HepG2 (cell line): ENCODE results near the gene PLA2G4F. TPM values are rescaled to one million over a fixed set of nuclear protein-coding genes. Genes with fewer than 3 reads are reported as not detected.

Source experiments
- ARHGAP35 ChIP-seq: sonication (generic); formaldehyde crosslinking; IDR thresholded peaks from 2 replicates; pipeline ENCODE4 v1.9.0; 2022; ENCODE audit warnings: mild to moderate bottlenecking, inconsistent platforms, moderate library complexity, missing genetic modification reagents, borderline replicate concordance
- KMT2A ChIP-seq: sonication (generic); formaldehyde crosslinking; IDR thresholded peaks from 2 replicates; pipeline ENCODE4 v1.4.0; 2020; ENCODE audit warnings: missing genetic modification reagents
- MLLT10 ChIP-seq: sonication (generic); formaldehyde crosslinking; IDR thresholded peaks from 2 replicates; pipeline ENCODE4 v1.4.0; 2020; ENCODE audit warnings: missing genetic modification reagents
- NFE2L1 ChIP-seq: sonication (generic); formaldehyde crosslinking; IDR thresholded peaks from 2 replicates; pipeline ENCODE4 v1.4.0; 2020; ENCODE audit warnings: missing genetic modification reagents, mild to moderate bottlenecking, borderline replicate concordance
- NONO ChIP-seq, 2 experiments: fragments of 450-650 bp in 1 of 2; sonication (generic) in 1 of 2; formaldehyde crosslinking in 1 of 2; IDR thresholded peaks in 1 of 2; conservative IDR thresholded peaks in 1 of 2; 2 replicates each; pipeline versions ENCODE4 v1.6.1 to v1.8.0; 2017 to 2022; ENCODE audit warnings: mild to moderate bottlenecking in 1 of 2, missing genetic modification reagents in 1 of 2, moderate library complexity in 1 of 2
- PAWR ChIP-seq: sonication (generic); formaldehyde crosslinking; IDR thresholded peaks from 2 replicates; pipeline ENCODE4 v1.4.0; 2020; ENCODE audit warnings: missing genetic modification reagents, mild to moderate bottlenecking, borderline replicate concordance
- PRPF4 ChIP-seq: fragments of 200-400 bp; formaldehyde crosslinking; IDR thresholded peaks from 2 replicates; pipeline ENCODE4 v1.6.1; 2016; ENCODE audit warnings: low read length, low read depth; ENCODE audit not compliant: poor library complexity, severe bottlenecking
- RBAK ChIP-seq: sonication (generic); formaldehyde crosslinking; IDR thresholded peaks from 2 replicates; pipeline ENCODE4 v1.5.1; 2020; ENCODE audit warnings: mild to moderate bottlenecking, missing genetic modification reagents
- SAFB2 ChIP-seq: sonication (generic); formaldehyde crosslinking; IDR thresholded peaks from 2 replicates; pipeline ENCODE4 v1.5.1; 2020; ENCODE audit warnings: missing genetic modification reagents, low read depth, mild to moderate bottlenecking, borderline replicate concordance
- THAP11 ChIP-seq: IDR thresholded peaks from 2 replicates; pipeline ENCODE4 v1.6.1; 2016; ENCODE audit warnings: missing biosample characterization, missing genetic modification reagents
- ZBTB1 ChIP-seq: sonication (generic); formaldehyde crosslinking; IDR thresholded peaks from 2 replicates; pipeline ENCODE4 v1.4.0; 2020; ENCODE audit warnings: missing genetic modification reagents, borderline replicate concordance
- ZFP36L1 ChIP-seq: sonication (generic); formaldehyde crosslinking; IDR thresholded peaks from 2 replicates; pipeline ENCODE4 v1.8.0; 2022; ENCODE audit warnings: mild to moderate bottlenecking, missing genetic modification reagents, moderate library complexity
- ZFP90 ChIP-seq: sonication (generic); formaldehyde crosslinking; IDR thresholded peaks from 2 replicates; pipeline ENCODE4 v1.8.0; 2022; ENCODE audit warnings: missing genetic modification reagents, mild to moderate bottlenecking, inconsistent platforms, borderline replicate concordance
- ZNF282 ChIP-seq: fragments of 450-650 bp; IDR thresholded peaks from 2 replicates; pipeline ENCODE4 v1.6.1; 2018; ENCODE audit not compliant: partially characterized antibody
- ZNF501 ChIP-seq: sonication (generic); formaldehyde crosslinking; IDR thresholded peaks from 2 replicates; pipeline ENCODE4 v1.5.1; 2020; ENCODE audit warnings: mild to moderate bottlenecking, moderate library complexity, missing genetic modification reagents
- ZNF660 ChIP-seq: sonication (generic); formaldehyde crosslinking; IDR thresholded peaks from 2 replicates; pipeline ENCODE4 v1.5.1; 2020; ENCODE audit warnings: mild to moderate bottlenecking, low read depth, missing genetic modification reagents, borderline replicate concordance
- polyA plus RNA-seq, 8 experiments: library from polyadenylated mRNA; depleted of rRNA in 3 of 8; stranded (reverse) in 7 of 8; unstranded in 1 of 8; fragments of >200 nt; fragmentation: Illumina TruSeq in 4 of 8; extraction: Trizol in 4 of 8; gene quantifications; 2 replicates each; pipeline versions ENCODE4 v1.2.1 to v1.2.3, GENCODE V29; 2011 to 2016; ENCODE audit warnings: low read depth in 4 of 8, missing spikeins in 1 of 8, mixed read lengths in 1 of 8; ENCODE audit not compliant: insufficient read depth in 1 of 8
- total RNA-seq, 5 experiments: library from RNA; depleted of rRNA; stranded (reverse); fragments of >200 nt; fragmentation: Illumina TruSeq; extraction: Trizol; gene quantifications; 2 replicates each; pipeline ENCODE4 v1.2.3, GENCODE V29; 2016; ENCODE audit warnings: low read depth in 1 of 5
- TF ChIP-seq, protein P1 (sequence below): sonication (generic); formaldehyde crosslinking; IDR thresholded peaks from 2 replicates; pipeline ENCODE4 v1.5.0; 2020; ENCODE audit warnings: missing genetic modification reagents
- TF ChIP-seq, protein P2 (sequence below): sonication (generic); formaldehyde crosslinking; IDR thresholded peaks from 2 replicates; pipeline ENCODE4 v1.5.1; 2020; ENCODE audit warnings: missing genetic modification reagents, mild to moderate bottlenecking, borderline replicate concordance
- TF ChIP-seq, protein P3 (sequence below): IDR thresholded peaks from 2 replicates; pipeline ENCODE4 v1.4.0; 2020; ENCODE audit warnings: mild to moderate bottlenecking, missing genetic modification reagents
- TF ChIP-seq, protein P4 (sequence below): sonication (generic); formaldehyde crosslinking; IDR thresholded peaks from 2 replicates; pipeline ENCODE4; 2020; ENCODE audit warnings: missing genetic modification reagents, mild to moderate bottlenecking, borderline replicate concordance

PLA2G4F gene
- total and polyA plus RNA-seq, 2 of the 13 experiments (the other 11 are each of a cell fraction or from before 2014, with no cell fraction given), result 0.07 TPM; not detected in 1

DNA sequence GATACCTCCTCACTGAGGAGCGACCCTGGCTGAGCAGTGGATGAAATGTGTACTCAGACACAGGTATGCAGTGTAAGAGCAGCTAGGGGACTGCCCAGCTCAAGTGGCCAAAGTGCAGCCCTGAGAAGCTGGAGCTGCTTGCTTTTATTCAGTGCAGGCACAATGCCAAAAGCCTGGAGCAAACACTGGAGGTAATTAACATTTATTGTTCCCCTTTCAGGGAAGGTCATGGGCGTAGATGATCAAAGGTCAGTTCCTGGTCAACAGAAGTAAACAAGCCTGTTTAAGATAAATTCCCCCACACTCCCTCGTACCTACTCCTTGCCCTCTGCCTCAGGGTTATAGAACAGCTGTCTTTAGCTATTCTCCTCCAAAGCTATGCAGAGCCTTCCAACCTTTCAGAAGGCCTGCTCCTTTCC, 17.5 kb downstream of the PLA2G4F start (continued):
- TF ChIP-seq, protein P1, sequence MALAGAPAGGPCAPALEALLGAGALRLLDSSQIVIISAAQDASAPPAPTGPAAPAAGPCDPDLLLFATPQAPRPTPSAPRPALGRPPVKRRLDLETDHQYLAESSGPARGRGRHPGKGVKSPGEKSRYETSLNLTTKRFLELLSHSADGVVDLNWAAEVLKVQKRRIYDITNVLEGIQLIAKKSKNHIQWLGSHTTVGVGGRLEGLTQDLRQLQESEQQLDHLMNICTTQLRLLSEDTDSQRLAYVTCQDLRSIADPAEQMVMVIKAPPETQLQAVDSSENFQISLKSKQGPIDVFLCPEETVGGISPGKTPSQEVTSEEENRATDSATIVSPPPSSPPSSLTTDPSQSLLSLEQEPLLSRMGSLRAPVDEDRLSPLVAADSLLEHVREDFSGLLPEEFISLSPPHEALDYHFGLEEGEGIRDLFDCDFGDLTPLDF (CRISPR knock-in tag), result no peak
- TF ChIP-seq ZNF501 (CRISPR knock-in tag) (no peak), SAFB2 (CRISPR knock-in tag) (no peak), MLLT10 (CRISPR knock-in tag) (no peak), RBAK (CRISPR knock-in tag) (0 out of 2 replicates have a peak, but pooled peaks have one; percentile 46), PRPF4 (peak; percentile 39), ZBTB1 (CRISPR knock-in tag) (no peak), NFE2L1 (CRISPR knock-in tag) (no peak), ZNF282 (no peak), THAP11 (CRISPR knock-in tag) (peak; percentile 68), ZNF660 (CRISPR knock-in tag) (no peak), ARHGAP35 (CRISPR knock-in tag) (no peak), KMT2A (CRISPR knock-in tag) (peak; percentile 55; the same call in 1 of the 2 replicates), PAWR (CRISPR knock-in tag) (no peak), ZFP90 (no peak), ZFP36L1 (no peak), NONO (IDR thresholded peaks at IDR 0.05) (no peak), NONO (CRISPR knock-in tag; conservative IDR thresholded peaks at IDR 0.05) (peak; percentile 68; the same call in 1 of the 2 replicates)
- TF ChIP-seq, protein P2, sequence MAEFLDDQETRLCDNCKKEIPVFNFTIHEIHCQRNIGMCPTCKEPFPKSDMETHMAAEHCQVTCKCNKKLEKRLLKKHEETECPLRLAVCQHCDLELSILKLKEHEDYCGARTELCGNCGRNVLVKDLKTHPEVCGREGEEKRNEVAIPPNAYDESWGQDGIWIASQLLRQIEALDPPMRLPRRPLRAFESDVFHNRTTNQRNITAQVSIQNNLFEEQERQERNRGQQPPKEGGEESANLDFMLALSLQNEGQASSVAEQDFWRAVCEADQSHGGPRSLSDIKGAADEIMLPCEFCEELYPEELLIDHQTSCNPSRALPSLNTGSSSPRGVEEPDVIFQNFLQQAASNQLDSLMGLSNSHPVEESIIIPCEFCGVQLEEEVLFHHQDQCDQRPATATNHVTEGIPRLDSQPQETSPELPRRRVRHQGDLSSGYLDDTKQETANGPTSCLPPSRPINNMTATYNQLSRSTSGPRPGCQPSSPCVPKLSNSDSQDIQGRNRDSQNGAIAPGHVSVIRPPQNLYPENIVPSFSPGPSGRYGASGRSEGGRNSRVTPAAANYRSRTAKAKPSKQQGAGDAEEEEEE (CRISPR knock-in tag), result no peak
- TF ChIP-seq, protein P3, sequence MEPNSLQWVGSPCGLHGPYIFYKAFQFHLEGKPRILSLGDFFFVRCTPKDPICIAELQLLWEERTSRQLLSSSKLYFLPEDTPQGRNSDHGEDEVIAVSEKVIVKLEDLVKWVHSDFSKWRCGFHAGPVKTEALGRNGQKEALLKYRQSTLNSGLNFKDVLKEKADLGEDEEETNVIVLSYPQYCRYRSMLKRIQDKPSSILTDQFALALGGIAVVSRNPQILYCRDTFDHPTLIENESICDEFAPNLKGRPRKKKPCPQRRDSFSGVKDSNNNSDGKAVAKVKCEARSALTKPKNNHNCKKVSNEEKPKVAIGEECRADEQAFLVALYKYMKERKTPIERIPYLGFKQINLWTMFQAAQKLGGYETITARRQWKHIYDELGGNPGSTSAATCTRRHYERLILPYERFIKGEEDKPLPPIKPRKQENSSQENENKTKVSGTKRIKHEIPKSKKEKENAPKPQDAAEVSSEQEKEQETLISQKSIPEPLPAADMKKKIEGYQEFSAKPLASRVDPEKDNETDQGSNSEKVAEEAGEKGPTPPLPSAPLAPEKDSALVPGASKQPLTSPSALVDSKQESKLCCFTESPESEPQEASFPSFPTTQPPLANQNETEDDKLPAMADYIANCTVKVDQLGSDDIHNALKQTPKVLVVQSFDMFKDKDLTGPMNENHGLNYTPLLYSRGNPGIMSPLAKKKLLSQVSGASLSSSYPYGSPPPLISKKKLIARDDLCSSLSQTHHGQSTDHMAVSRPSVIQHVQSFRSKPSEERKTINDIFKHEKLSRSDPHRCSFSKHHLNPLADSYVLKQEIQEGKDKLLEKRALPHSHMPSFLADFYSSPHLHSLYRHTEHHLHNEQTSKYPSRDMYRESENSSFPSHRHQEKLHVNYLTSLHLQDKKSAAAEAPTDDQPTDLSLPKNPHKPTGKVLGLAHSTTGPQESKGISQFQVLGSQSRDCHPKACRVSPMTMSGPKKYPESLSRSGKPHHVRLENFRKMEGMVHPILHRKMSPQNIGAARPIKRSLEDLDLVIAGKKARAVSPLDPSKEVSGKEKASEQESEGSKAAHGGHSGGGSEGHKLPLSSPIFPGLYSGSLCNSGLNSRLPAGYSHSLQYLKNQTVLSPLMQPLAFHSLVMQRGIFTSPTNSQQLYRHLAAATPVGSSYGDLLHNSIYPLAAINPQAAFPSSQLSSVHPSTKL, result peak; percentile 88
- TF ChIP-seq, protein P4, sequence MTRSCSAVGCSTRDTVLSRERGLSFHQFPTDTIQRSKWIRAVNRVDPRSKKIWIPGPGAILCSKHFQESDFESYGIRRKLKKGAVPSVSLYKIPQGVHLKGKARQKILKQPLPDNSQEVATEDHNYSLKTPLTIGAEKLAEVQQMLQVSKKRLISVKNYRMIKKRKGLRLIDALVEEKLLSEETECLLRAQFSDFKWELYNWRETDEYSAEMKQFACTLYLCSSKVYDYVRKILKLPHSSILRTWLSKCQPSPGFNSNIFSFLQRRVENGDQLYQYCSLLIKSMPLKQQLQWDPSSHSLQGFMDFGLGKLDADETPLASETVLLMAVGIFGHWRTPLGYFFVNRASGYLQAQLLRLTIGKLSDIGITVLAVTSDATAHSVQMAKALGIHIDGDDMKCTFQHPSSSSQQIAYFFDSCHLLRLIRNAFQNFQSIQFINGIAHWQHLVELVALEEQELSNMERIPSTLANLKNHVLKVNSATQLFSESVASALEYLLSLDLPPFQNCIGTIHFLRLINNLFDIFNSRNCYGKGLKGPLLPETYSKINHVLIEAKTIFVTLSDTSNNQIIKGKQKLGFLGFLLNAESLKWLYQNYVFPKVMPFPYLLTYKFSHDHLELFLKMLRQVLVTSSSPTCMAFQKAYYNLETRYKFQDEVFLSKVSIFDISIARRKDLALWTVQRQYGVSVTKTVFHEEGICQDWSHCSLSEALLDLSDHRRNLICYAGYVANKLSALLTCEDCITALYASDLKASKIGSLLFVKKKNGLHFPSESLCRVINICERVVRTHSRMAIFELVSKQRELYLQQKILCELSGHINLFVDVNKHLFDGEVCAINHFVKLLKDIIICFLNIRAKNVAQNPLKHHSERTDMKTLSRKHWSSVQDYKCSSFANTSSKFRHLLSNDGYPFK (CRISPR knock-in tag), result no peak
